Thoracic aorta (tissue), 2 donors: ENCODE measurements around the gene PCDH9. TPM values are rescaled to one million over a fixed set of nuclear protein-coding genes. Genes with fewer than 3 reads are reported as not detected.

Experiments
- ATAC-seq: fragments of 150-250 bp; one replicate; pipeline ENCODE4 v1.8.0; 2017; ENCODE audit warnings: low read depth; ENCODE audit not compliant: insufficient number of reproducible peaks, low FRiP score
- DNase-seq: peaks from one replicate; pipeline ENCODE4 v3.0.0-alpha.2; 2020; ENCODE audit warnings: low spot score
- H3K27ac ChIP-seq, 2 donors: fragments of 200-600 bp; sonication (generic); 1 replicate in 1 of 2; 2 replicates in 1 of 2; pipeline ENCODE4 v1.5.1; 2016; ENCODE audit warnings: mild to moderate bottlenecking in 2 of 2, moderate library complexity in 2 of 2
- H3K27me3 ChIP-seq: fragments of 200-600 bp; sonication (generic); replicated peaks from 2 replicates; pipeline ENCODE4 v1.6.0; 2016; ENCODE audit warnings: mild to moderate bottlenecking; ENCODE audit not compliant: insufficient read depth
- H3K36me3 ChIP-seq: fragments of 200-600 bp; sonication (generic); one replicate; pipeline ENCODE4 v1.5.1; 2016
- H3K4me1 ChIP-seq, 2 donors: fragments of 200-600 bp; sonication (generic); 1 replicate in 1 of 2; 2 replicates in 1 of 2; pipeline versions ENCODE4 v1.5.1 to v1.6.0; 2016; ENCODE audit warnings: low read depth in 2 of 2, mild to moderate bottlenecking in 1 of 2; ENCODE audit not compliant: control insufficient read depth in 1 of 2
- H3K4me3 ChIP-seq: fragments of 200-600 bp; sonication (generic); 2 replicates; pipeline ENCODE4 v1.5.1; 2016; ENCODE audit warnings: mild to moderate bottlenecking
- H3K9me3 ChIP-seq: fragments of 200-600 bp; sonication (generic); 2 replicates; pipeline ENCODE4 v1.5.1; 2016
- total RNA-seq, 2 donors: library from RNA; depleted of rRNA; stranded (reverse); fragments of >200 nt; gene quantifications; one replicate each; pipeline versions ENCODE4 v1.1.0 to v1.2.3, GENCODE V29; 2016
- TF ChIP-seq, protein P1 (sequence below): fragments of 200-600 bp; sonication (generic); IDR thresholded peaks from one replicate; pipeline ENCODE4 v1.5.1; 2019; ENCODE audit warnings: antibody characterized with exemption

PCDH9 gene
- total RNA-seq, 2 donors from 2014 or later = 12.3 to 15.3 TPM

DNA sequence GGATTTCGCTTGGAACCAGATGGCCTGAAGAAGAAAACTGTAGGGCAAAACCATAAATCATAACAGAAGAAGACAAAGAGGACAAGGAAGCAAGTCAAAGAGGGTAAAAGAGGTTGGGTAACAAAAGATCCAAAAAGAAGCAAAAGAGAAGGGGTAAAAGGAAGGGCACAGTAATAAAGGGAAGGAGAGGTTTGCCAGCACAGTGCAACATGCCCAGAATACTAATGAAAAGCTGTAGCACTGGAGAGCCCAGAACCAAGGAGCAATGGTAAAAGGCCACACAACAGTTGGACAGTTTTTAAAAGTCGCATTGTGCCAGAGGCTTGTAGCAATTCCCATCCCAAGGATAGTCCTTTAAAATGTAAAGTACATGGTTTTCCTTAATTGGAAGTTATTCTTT is 506.6 kb downstream of the PCDH9 start:
- Histone ChIP-seq H3K36me3 (no peaks in the 10 kb centered on the region), H3K4me3 (no peak overlapping the region), H3K4me1 (no peaks in the 10 kb centered on the region), H3K27me3 (no peaks in the 10 kb centered on the region), H3K27ac (no peak overlapping the region), H3K9me3 (no peaks in the 10 kb centered on the region)
- no peak for DNase-seq
- TF ChIP-seq, protein P1, sequence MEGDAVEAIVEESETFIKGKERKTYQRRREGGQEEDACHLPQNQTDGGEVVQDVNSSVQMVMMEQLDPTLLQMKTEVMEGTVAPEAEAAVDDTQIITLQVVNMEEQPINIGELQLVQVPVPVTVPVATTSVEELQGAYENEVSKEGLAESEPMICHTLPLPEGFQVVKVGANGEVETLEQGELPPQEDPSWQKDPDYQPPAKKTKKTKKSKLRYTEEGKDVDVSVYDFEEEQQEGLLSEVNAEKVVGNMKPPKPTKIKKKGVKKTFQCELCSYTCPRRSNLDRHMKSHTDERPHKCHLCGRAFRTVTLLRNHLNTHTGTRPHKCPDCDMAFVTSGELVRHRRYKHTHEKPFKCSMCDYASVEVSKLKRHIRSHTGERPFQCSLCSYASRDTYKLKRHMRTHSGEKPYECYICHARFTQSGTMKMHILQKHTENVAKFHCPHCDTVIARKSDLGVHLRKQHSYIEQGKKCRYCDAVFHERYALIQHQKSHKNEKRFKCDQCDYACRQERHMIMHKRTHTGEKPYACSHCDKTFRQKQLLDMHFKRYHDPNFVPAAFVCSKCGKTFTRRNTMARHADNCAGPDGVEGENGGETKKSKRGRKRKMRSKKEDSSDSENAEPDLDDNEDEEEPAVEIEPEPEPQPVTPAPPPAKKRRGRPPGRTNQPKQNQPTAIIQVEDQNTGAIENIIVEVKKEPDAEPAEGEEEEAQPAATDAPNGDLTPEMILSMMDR = no peak
- no peak for ATAC-seq

DNA sequence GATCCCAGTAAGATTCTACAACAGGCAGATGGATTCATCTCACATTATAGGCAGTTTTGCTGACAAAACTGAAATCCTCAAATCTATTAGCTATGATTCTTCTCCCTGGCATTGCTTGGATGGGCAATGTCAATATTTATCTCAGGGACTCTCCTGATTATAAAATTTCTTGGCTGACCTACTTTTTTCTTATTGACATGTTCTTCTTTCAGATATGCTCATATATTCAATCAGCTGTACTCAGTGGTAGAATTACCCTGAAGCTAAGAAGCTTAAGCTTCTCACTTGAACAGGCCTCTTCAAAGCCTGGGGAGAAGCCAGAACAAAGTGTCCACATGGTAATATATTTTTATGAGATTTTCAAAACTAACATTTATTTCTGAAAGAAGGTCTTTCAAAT is 513.6 kb downstream of the PCDH9 start:
- Histone ChIP-seq H3K36me3 (no peaks in the 10 kb centered on the region), H3K4me3 (no peak overlapping the region), H3K27ac (no peak overlapping the region), H3K9me3 (no peaks in the 10 kb centered on the region), H3K27me3 (no peaks in the 10 kb centered on the region), H3K4me1 (no peaks in the 10 kb centered on the region)
- DNase-seq (no peak), ATAC-seq (no peak)
- TF ChIP-seq, protein P1 = no peak

DNA sequence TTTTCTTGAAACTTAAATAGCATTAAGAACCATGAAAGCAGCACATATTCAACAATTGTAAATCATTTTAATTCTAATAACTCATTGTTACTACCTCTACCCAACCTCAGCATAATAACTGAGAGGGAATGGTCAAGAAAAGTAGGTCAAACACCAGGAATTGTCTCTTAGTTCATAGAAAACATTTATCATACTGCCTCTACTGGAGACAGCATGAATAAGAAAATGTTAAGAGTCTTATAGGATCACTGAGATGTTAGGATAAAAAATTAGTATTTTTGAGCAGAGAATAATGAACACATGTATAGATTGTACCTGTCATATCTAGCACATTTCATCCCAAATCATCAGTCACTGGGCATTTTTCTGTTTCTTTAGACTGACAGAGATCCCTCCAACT is 515.3 kb downstream of the PCDH9 start:
- no peak overlapping the region for H3K27ac ChIP-seq
- no peaks in the 10 kb centered on the region for H3K9me3 ChIP-seq
- no peaks in the 10 kb centered on the region for H3K4me1 ChIP-seq
- H3K4me3 ChIP-seq = no peak overlapping the region
- TF ChIP-seq, protein P1 = no peak
- H3K27me3 ChIP-seq = no peaks in the 10 kb centered on the region
- no peaks in the 10 kb centered on the region for H3K36me3 ChIP-seq
- ATAC-seq = no peak
- no peak for DNase-seq

DNA sequence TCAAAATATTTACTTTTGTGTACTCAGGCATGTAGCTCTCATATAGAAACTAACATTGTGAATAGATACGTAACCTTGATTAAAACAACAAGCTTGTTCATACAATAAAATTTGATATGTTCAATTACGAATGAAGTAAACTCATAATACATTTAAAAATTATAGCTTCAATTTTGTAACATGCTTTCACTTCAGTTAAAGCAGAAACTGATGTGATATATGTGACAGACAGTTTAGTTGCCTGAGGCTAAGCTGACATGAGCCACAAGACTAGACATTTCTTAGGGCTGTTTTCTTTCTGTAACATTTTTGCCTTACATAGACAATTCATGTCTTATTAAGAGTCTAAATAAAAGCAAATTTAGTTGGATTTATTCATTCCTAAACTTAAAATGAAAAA is 526.0 kb downstream of the PCDH9 start:
- DNase-seq = no peak
- Histone ChIP-seq H3K4me3 (no peak overlapping the region), H3K4me1 (no peaks in the 10 kb centered on the region), H3K27me3 (no peaks in the 10 kb centered on the region), H3K36me3 (no peaks in the 10 kb centered on the region), H3K27ac (no peak overlapping the region), H3K9me3 (no peaks in the 10 kb centered on the region)
- TF ChIP-seq, protein P1 = no peak
- ATAC-seq = no peak

DNA sequence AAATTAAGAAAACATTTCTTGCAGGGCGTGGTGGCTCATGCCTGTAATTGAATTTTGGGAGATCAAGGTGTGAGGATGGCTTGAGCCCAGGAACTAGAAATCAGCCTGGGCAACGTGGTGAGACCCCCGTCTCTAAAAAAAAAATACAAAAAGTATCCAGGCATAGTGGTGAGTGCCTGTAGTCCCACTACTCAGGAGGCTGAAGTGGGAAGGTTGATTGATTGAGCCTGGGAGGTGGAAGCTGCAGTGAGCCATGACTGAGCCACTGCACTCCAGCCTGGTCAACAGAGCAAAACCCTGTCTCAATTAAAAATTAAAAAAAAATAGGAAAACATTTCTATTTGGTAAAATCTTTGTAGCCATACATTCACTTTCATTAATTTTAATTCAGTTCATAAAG is 526.5 kb downstream of the PCDH9 start:
- no peaks in the 10 kb centered on the region for H3K9me3 ChIP-seq

More for the DNA sequence above, 526.5 kb downstream of the PCDH9 start:
- H3K27ac ChIP-seq = no peak overlapping the region
- TF ChIP-seq, protein P1 = no peak
- H3K27me3 ChIP-seq = no peaks in the 10 kb centered on the region
- H3K36me3 ChIP-seq = no peaks in the 10 kb centered on the region
- no peak for ATAC-seq
- H3K4me3 ChIP-seq = no peak overlapping the region
- H3K4me1 ChIP-seq = no peaks in the 10 kb centered on the region
- no peak for DNase-seq
